Left renal cortex interstitium (tissue), 4 donors: ENCODE measurements around the gene ZNF507. TPM values are rescaled to one million over a fixed set of nuclear protein-coding genes. Genes with fewer than 3 reads are reported as not detected.

Experiments
- DNase-seq, 4 donors: peaks; one replicate each; pipeline ENCODE4 v3.0.0-alpha.2; 2013; ENCODE audit warnings: low read depth in 4 of 4, low spot score in 2 of 4, missing footprints in 1 of 4
- polyA plus RNA-seq, 4 donors: library from polyadenylated mRNA; unstranded; fragments of 120-200 nt; gene quantifications; one replicate each; pipeline ENCODE4 v1.2.1, GENCODE V29; 2013; ENCODE audit not compliant: insufficient read length in 4 of 4

Gene ZNF507
- polyA plus RNA-seq, 4 donors: 20.7 to 29.8 (median 26.1) TPM

GRCh38 chr19:32337084-32337808, 8.2 kb upstream of the ZNF507 start:
- DNase-seq: no peak

- no peak for DNase-seq
Observed at GRCh38 chr19:32339423-32339822, 6.0 kb upstream of the ZNF507 start.

- no peak for DNase-seq
Observed at GRCh38 chr19:32339988-32340874, 5.2 kb upstream of the ZNF507 start.

GRCh38 chr19:32342695-32343094, 2.7 kb upstream of the ZNF507 start:
- DNase-seq: no peak

- no peak for DNase-seq
Observed at GRCh38 chr19:32343550-32344262, 1.7 kb upstream of the ZNF507 start.

GRCh38 chr19:32346901-32347300, 1.5 kb downstream of the ZNF507 start:
- DNase-seq: no peak

GRCh38 chr19:32347573-32347972, 2.2 kb downstream of the ZNF507 start:
- no peak for DNase-seq

GRCh38 chr19:32349051-32349450, 3.6 kb downstream of the ZNF507 start:
- no peak for DNase-seq

- DNase-seq: no peak
Observed at GRCh38 chr19:32349724-32350470, 4.5 kb downstream of the ZNF507 start.

- DNase-seq: no peak
Observed at GRCh38 chr19:32350471-32350865, 5.1 kb downstream of the ZNF507 start.

GRCh38 chr19:32350987-32351348, 5.6 kb downstream of the ZNF507 start:
- DNase-seq: no peak

GRCh38 chr19:32352241-32352630, 6.8 kb downstream of the ZNF507 start:
- no peak for DNase-seq

GRCh38 chr19:32354345-32354744, 8.9 kb downstream of the ZNF507 start:
- no peak for DNase-seq

- DNase-seq: no peak
Observed at GRCh38 chr19:32355309-32355708, 9.9 kb downstream of the ZNF507 start.

- no peak for DNase-seq
Observed at GRCh38 chr19:32357720-32358119, 12.3 kb downstream of the ZNF507 start.

- no peak for DNase-seq
Observed at GRCh38 chr19:32358321-32358720, 12.9 kb downstream of the ZNF507 start.

GRCh38 chr19:32359581-32359980, 14.2 kb downstream of the ZNF507 start:
- no peak for DNase-seq

GRCh38 chr19:32361574-32362317, 16.3 kb downstream of the ZNF507 start:
- DNase-seq: no peak

GRCh38 chr19:32362318-32362691, 16.9 kb downstream of the ZNF507 start:
- DNase-seq: no peak

- no peak for DNase-seq
Observed at GRCh38 chr19:32363175-32363574, 17.8 kb downstream of the ZNF507 start.
